Measurements from ENCODE around the gene ZNF460.
"Not testable (repeated sequence)": the region's sequence is repeated elsewhere in the genome, so short reads cannot be mapped to it uniquely, and the experiment has no call there.

ZNF460 gene

GRCh38 chr19:57263244-57263741 is 17.0 kb upstream of the ZNF460 start:
- no peak overlapping the region for H3K27ac ChIP-seq
- no peak for DNase-seq (ENCODE audit: low spot score)
- no peak overlapping the region for H3K4me3 ChIP-seq
- no peak for TF ChIP-seq CTCF (IDR thresholded peaks at IDR 0.05)

GRCh38 chr19:57267291-57267690 is 13.0 kb upstream of the ZNF460 start:
- no peak overlapping the region for H3K27ac ChIP-seq
- no peak for TF ChIP-seq CTCF (IDR thresholded peaks at IDR 0.05)
- DNase-seq (ENCODE audit: low spot score), result no peak
- no peak overlapping the region for H3K4me3 ChIP-seq

GRCh38 chr19:57269515-57270250 is 10.6 kb upstream of the ZNF460 start:
- DNase-seq (ENCODE audit: low spot score), result no peak
- H3K4me3 ChIP-seq, result no peak overlapping the region
- TF ChIP-seq CTCF (IDR thresholded peaks at IDR 0.05), result no peak
- no peak overlapping the region for H3K27ac ChIP-seq

- TF ChIP-seq CTCF (IDR thresholded peaks at IDR 0.05), result no peak
- DNase-seq (ENCODE audit: low spot score), result no peak
- Histone ChIP-seq H3K27ac (no peak overlapping the region), H3K4me3 (no peak overlapping the region)
Observed at GRCh38 chr19:57271280-57271679, 9.0 kb upstream of the ZNF460 start.

GRCh38 chr19:57273014-57273413 is 7.3 kb upstream of the ZNF460 start:
- Histone ChIP-seq H3K4me3 (no peak overlapping the region), H3K27ac (no peak overlapping the region)
- DNase-seq (ENCODE audit: low spot score), result no peak
- no peak for TF ChIP-seq CTCF (IDR thresholded peaks at IDR 0.05)

- no peak for DNase-seq (ENCODE audit: low spot score)
- H3K27ac ChIP-seq, result no peak overlapping the region
- TF ChIP-seq CTCF (IDR thresholded peaks at IDR 0.05), result no peak
Observed at GRCh38 chr19:57276430-57276829, 3.9 kb upstream of the ZNF460 start.

GRCh38 chr19:57278481-57278880 is 1.8 kb upstream of the ZNF460 start:
- H3K27ac ChIP-seq, result not testable (repeated sequence)

More at GRCh38 chr19:57276430-57276829, 3.9 kb upstream of the ZNF460 start:
- H3K4me3 ChIP-seq, result no peak overlapping the region

More at GRCh38 chr19:57278481-57278880, 1.8 kb upstream of the ZNF460 start:
- DNase-seq (ENCODE audit: low spot score); H3K4me3 ChIP-seq: not testable (repeated sequence)
